ENCODE results near the gene CRABP2. TPM values are rescaled to one million over a fixed set of nuclear protein-coding genes. Genes with fewer than 3 reads are reported as not detected.

Gene CRABP2
- total RNA-seq, 6 experiments from 2014 or later = 0.24 TPM; not detected in 5

GRCh38 chr1:156740237-156740740 lies 34.9 kb upstream of the CRABP2 start:
- H3K4me1 ChIP-seq = peaks cover 0 to 9% (median 3%) of the 10 kb centered on the region in 4 donors
- peak overlapping the region in 1 of 3 donors; percentile 35 for H3K27ac ChIP-seq
- DNase-seq = no peak
- no peak for ATAC-seq
- peak overlapping the region; percentile 76 to 80 (median 80) for H3K4me3 ChIP-seq
- WGBS (ENCODE audit: insufficient coverage, low coverage, low lambda C conversion rate, missing lambda C conversion rate) = 12% methylated on average over 6 of the region's 7 CpGs
- TF ChIP-seq POLR2A (IDR thresholded peaks at IDR 0.05) = no peak
- TF ChIP-seq CTCF (IDR thresholded peaks at IDR 0.05) = no peak
- intact Hi-C loops (cut with DNase I) = no loop called here
- H3K36me3 ChIP-seq = peaks cover 0 to 34% (median 14%) of the 10 kb centered on the region in 4 donors
- no peaks in the 10 kb centered on the region for H3K9me3 ChIP-seq
- no peaks in the 10 kb centered on the region for H3K27me3 ChIP-seq

GRCh38 chr1:156738916-156739315 lies 33.5 kb upstream of the CRABP2 start:
- TF ChIP-seq CTCF (IDR thresholded peaks at IDR 0.05) = no peak
- TF ChIP-seq POLR2A (IDR thresholded peaks at IDR 0.05) = no peak
- ATAC-seq = no peak
- Histone ChIP-seq H3K9me3 (no peaks in the 10 kb centered on the region), H3K27me3 (no peaks in the 10 kb centered on the region), H3K27ac (no peak overlapping the region), H3K36me3 (peaks cover 0 to 27% (median 14%) of the 10 kb centered on the region in 4 donors), H3K4me1 (peaks cover 0 to 9% (median 3%) of the 10 kb centered on the region in 4 donors), H3K4me3 (no peak overlapping the region)
- 58% methylated on average over 2 of the region's 2 CpGs for WGBS (ENCODE audit: insufficient coverage, low coverage, low lambda C conversion rate, missing lambda C conversion rate)
- intact Hi-C loops (cut with DNase I) = no loop called here
- DNase-seq = no peak

GRCh38 chr1:156738407-156738806 lies 33.0 kb upstream of the CRABP2 start:
- ATAC-seq = no peak
- no peak overlapping the region for H3K4me3 ChIP-seq
- H3K4me1 ChIP-seq = peaks cover 0 to 9% (median 3%) of the 10 kb centered on the region in 4 donors
- no peak overlapping the region for H3K27ac ChIP-seq
- H3K27me3 ChIP-seq = no peaks in the 10 kb centered on the region
- TF ChIP-seq POLR2A (IDR thresholded peaks at IDR 0.05) (no peak), CTCF (IDR thresholded peaks at IDR 0.05) (no peak)
- no peak for DNase-seq
- H3K36me3 ChIP-seq = peaks cover 0 to 27% (median 13%) of the 10 kb centered on the region in 4 donors
- no peaks in the 10 kb centered on the region for H3K9me3 ChIP-seq
- WGBS (ENCODE audit: insufficient coverage, low coverage, low lambda C conversion rate, missing lambda C conversion rate) = 84% methylated on average over 8 of the region's 10 CpGs
- intact Hi-C loops (cut with DNase I) = no loop called here

DNA sequence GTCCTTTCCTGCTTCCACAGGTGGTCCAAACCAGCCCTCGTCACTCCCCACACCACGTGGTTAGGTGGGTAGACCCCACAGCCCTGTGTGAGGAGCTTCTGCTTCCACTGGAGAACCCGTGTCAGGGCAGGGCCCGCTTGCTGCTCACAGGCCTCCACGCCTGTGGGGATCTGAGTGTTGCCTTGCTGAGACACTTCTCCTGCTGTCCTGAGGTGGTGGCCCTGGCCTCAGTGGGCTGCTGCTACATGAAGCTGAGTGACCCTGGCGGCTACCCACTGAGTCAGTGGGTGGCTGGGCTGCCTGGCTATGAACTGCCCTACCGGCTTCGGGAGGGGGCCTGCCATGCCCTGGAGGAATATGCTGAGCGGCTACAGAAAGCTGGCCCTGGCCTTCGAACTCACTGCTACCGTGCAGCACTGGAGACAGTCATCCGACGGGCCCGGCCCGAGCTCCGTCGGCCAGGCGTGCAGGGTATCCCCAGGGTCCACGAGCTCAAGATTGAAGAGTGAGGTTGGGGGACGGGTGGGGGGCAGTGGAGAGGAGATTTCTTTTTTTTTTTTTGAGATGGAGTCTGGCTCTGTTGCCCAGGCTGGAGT lies 28.7 kb upstream of the CRABP2 start:
- DNase-seq (no peak), ATAC-seq (peak in 1 of 4 donors; percentile 8)
- WGBS (ENCODE audit: insufficient coverage, low coverage, low lambda C conversion rate, missing lambda C conversion rate) = 59% methylated on average over 2 of the region's 20 CpGs
- intact Hi-C loops (cut with DNase I) = no loop called here
- peaks cover 0 to 21% (median 11%) of the 10 kb centered on the region in 4 donors for H3K36me3 ChIP-seq
- no peaks in the 10 kb centered on the region for H3K9me3 ChIP-seq
- H3K4me1 ChIP-seq = peaks cover 0 to 8% (median 0%) of the 10 kb centered on the region in 4 donors
- H3K4me3 ChIP-seq = no peak overlapping the region
- TF ChIP-seq POLR2A (IDR thresholded peaks at IDR 0.05) (no peak), CTCF (IDR thresholded peaks at IDR 0.05) (no peak)
- no peaks in the 10 kb centered on the region for H3K27me3 ChIP-seq
- H3K27ac ChIP-seq = no peak overlapping the region
